ENCODE measurements around the gene KRTAP5-9.
"Not testable (repeated sequence)": the region's sequence is repeated elsewhere in the genome, so short reads cannot be mapped to it uniquely, and the experiment has no call there.

KRTAP5-9 gene

GRCh38 chr11:71548120-71548519 is at the start of gene KRTAP5-9:
Gene KRTAP5-9, plus strand, starts transcription at chr11:71548420. Its CDS starts 238 bp downstream, at chr11:71548658.
- no peak for DNase-seq (ENCODE audit: low read depth)

- no peak for DNase-seq (ENCODE audit: low read depth)
Observed at GRCh38 chr11:71499125-71499524, 49.1 kb upstream of the KRTAP5-9 start.

GRCh38 chr11:71499546-71499945 is 48.7 kb upstream of the KRTAP5-9 start:
- DNase-seq (ENCODE audit: low read depth): no peak

GRCh38 chr11:71500601-71501021 is 47.6 kb upstream of the KRTAP5-9 start:
- DNase-seq (ENCODE audit: low read depth): no peak

GRCh38 chr11:71501071-71501985 is 46.9 kb upstream of the KRTAP5-9 start:
- DNase-seq (ENCODE audit: low read depth): no peak

- no peak for DNase-seq (ENCODE audit: low read depth)
Observed at GRCh38 chr11:71502026-71502425, 46.2 kb upstream of the KRTAP5-9 start.

GRCh38 chr11:71502871-71503435 is 45.3 kb upstream of the KRTAP5-9 start:
- no peak for DNase-seq (ENCODE audit: low read depth)

- DNase-seq (ENCODE audit: low read depth): no peak
Observed at GRCh38 chr11:71504531-71504930, 43.7 kb upstream of the KRTAP5-9 start.

GRCh38 chr11:71505001-71505400 is 43.2 kb upstream of the KRTAP5-9 start:
- no peak for DNase-seq (ENCODE audit: low read depth)

- no peak for DNase-seq (ENCODE audit: low read depth)
Observed at GRCh38 chr11:71505781-71506180, 42.4 kb upstream of the KRTAP5-9 start.

- no peak for DNase-seq (ENCODE audit: low read depth)
Observed at GRCh38 chr11:71507102-71507501, 41.1 kb upstream of the KRTAP5-9 start.

GRCh38 chr11:71518506-71519471 is 29.4 kb upstream of the KRTAP5-9 start:
- no peak for DNase-seq (ENCODE audit: low read depth)

GRCh38 chr11:71519546-71519945 is 28.7 kb upstream of the KRTAP5-9 start:
- DNase-seq (ENCODE audit: low read depth): no peak

- no peak for DNase-seq (ENCODE audit: low read depth)
Observed at GRCh38 chr11:71525188-71525937, 22.9 kb upstream of the KRTAP5-9 start.

- no peak for DNase-seq (ENCODE audit: low read depth)
Observed at GRCh38 chr11:71525938-71526495, 22.2 kb upstream of the KRTAP5-9 start.

- DNase-seq (ENCODE audit: low read depth): not testable (repeated sequence)
Observed at GRCh38 chr11:71526796-71527575, 21.2 kb upstream of the KRTAP5-9 start, which contains the start of gene KRTAP5-7. Gene KRTAP5-7, plus strand, starts transcription at chr11:71527267. Its CDS starts 34 bp downstream, at chr11:71527301.

GRCh38 chr11:71527576-71528210 is 20.5 kb upstream of the KRTAP5-9 start:
- no peak for DNase-seq (ENCODE audit: low read depth)

- DNase-seq (ENCODE audit: low read depth): no peak
Observed at GRCh38 chr11:71530602-71531001, 17.6 kb upstream of the KRTAP5-9 start.

- DNase-seq (ENCODE audit: low read depth): no peak
Observed at GRCh38 chr11:71532036-71532610, 16.1 kb upstream of the KRTAP5-9 start.
